ENCODE data around the gene KAZN.

- TF ChIP-seq CTCF (IDR thresholded peaks at IDR 0.05) (no peak), EP300 (IDR thresholded peaks at IDR 0.05) (no peak), POLR2A (IDR thresholded peaks at IDR 0.05) (no peak)
Measured at GRCh38 chr1:14777516-14778506, 179.3 kb downstream of the KAZN start.
